NCI-H1092 treated with DMSO at 0.1 percent for 48 hours (cell line): Measurements from ENCODE around the gene RIMBP3C.
"Not testable (repeated sequence)": the region's sequence is repeated elsewhere in the genome, so short reads cannot be mapped to it uniquely, and the experiment has no call there.

Experiments used
- DNase-seq: peaks from one replicate; lab custom pipeline; 2025; lab: John Stamatoyannopoulos, UW

Gene RIMBP3C

GRCh38 chr22:21526705-21527500, 24.4 kb downstream of the RIMBP3C start:
- DNase-seq: not testable (repeated sequence)

DNA sequence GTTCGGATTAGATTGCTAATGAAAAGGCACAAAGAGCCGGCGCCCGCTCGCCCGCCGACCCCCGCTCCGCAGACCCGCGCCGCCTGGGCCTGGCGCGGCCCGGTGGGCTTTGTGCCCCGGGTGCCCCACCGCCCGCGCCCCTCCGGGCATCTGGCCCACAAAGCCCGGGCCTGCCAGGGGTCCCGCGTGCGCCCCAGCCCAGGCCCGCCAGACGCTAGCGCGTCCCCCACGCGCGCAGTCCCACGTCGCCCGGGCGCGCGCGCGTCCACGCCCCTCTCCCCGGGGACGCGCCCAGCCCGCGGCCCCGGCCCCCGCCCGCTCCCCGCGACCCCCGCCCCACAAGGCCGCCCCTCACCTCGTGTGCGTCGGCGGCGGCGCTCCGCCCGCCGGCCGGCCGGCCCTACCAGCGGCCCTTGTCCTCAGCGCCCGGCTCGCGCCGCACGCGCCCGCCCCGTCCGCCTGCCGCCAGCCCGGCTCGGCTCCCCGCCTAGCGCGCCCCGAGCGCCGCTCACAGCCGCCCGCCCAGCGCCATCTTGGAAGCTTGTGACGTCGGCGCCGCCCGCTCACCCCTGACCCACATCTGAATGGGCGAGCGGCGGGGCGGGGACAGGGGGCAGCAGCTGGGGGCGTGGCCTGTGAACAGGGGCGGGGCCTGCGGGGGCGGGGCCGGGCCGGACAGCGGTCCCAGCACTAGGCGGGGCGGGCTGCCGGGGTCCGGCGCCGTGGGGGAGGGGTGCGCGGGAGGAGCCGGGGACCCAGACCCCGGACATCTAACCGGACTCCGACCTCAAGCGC, 34.1 kb downstream of the RIMBP3C start:
- not testable (repeated sequence) for DNase-seq

DNA sequence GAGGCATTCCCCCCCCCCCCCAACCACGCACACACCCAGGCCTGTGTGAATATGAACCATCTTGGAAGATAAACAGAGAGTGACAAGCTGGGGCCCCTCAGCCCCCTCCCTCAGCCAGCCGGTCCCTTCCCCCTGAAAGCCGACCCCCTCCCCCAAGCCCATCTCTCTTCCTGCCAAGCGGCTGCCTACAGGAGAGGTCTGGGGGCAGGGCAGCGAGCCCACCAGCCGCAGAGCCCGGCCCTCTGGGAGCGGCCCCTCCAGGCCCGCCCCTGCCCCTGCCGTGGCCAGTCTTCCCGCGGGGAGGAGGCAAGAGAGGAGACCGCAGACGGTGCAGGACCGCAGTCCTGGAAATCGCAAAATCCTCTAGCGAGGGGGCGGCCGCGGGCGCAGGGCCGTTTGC, 34.7 kb downstream of the RIMBP3C start:
- not testable (repeated sequence) for DNase-seq

DNA sequence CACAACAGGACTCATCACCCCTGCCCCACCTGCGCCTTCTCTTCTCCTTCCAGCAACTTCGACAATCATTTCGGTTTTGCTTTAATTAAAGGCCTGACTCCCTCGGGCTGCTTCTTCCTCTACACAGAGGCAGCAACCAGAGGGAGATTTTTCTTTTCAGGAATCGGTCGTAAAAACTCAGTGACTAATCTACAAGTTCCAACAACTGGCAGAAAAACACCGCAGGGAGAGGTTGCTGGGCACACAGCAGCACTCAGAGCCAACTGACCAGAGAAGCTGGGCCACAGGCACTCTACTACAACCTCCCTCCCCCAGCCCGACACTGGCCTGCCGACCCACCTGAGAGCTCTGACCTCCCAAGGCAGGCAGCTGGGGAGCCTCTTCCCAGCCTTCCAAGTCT, 36.0 kb downstream of the RIMBP3C start:
- DNase-seq: not testable (repeated sequence)

DNA sequence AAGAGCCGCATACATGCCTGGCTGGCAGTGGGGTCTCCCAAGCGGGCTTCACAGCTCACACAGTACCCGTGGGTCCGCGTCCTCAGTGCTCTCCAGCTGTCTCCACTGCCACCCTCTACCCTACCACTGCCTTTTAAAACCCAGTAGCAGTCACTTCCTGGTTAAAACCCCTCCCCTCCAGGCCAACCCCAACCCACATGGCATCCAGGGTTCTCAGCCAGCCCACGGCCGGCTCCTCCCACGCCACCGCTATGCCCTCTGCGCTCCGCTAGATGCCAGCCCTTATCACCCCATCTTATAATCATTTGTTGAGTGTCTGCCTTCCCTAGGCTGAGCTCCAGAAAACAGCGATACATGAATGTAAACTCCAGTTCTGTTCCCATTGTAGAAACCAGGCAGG, 37.1 kb downstream of the RIMBP3C start:
- not testable (repeated sequence) for DNase-seq

DNA sequence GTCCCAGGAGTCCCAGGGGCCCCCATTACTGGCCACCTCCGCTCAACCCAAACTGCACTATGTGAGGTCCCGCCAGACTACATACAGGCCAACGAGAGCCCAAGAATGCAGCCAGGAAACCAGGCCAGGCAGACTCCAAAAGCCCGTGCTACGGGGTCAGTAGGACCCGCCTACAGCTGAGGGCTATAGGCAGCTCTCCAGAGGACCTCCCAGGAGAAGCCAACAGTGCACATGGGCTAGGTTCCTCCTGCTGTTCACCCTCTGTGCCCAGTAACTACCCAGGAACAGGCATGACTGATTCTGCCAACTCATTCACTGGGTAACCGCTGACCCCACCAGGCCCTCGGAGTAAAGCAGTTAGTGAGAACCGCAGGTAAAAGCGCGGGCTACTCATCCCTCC, 39.2 kb downstream of the RIMBP3C start:
- not testable (repeated sequence) for DNase-seq

DNA sequence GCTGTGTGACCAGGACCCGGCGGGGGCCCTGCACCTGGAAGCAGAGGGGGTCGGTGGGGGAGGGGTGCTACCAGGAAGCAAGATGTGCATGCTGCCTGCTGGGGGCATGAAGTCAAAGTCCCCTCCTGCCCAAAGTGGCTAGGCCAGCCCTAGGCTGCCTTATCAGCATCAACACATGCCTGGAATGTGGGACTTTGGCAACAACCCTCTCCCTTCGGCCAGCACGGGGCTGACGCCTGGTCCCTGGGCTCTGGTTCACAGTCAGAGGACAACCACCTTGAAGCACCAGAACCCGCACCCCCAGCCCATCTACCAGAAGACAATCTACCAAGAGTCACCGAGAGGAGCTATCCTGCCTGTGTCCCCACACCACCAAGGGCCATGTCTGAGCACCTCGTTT, 40.9 kb downstream of the RIMBP3C start:
- DNase-seq: not testable (repeated sequence)

- DNase-seq: not testable (repeated sequence)
Measured at GRCh38 chr22:21499623-21500506, 51.4 kb downstream of the RIMBP3C start.

GRCh38 chr22:21498489-21498888, 52.8 kb downstream of the RIMBP3C start:
- not testable (repeated sequence) for DNase-seq

GRCh38 chr22:21497984-21498383, 53.3 kb downstream of the RIMBP3C start:
- DNase-seq: not testable (repeated sequence)
